ENCODE results near the gene UBA52.
"Not testable (repeated sequence)": the region's sequence is repeated elsewhere in the genome, so short reads cannot be mapped to it uniquely, and the experiment has no call there.

UBA52 gene

GRCh38 chr19:18557411-18558201 lies 14.1 kb upstream of the UBA52 start, which contains the start of gene KXD1:
Gene KXD1, plus strand, starts transcription at chr19:18557870. Its CDS starts 4,187 bp downstream, at chr19:18562057.
- DNase-seq (ENCODE audit: low spot score): peak; percentile 99

- DNase-seq (ENCODE audit: low spot score): no peak
These were observed 13.5 kb upstream of the UBA52 start for GRCh38 chr19:18558202-18558555.

DNA sequence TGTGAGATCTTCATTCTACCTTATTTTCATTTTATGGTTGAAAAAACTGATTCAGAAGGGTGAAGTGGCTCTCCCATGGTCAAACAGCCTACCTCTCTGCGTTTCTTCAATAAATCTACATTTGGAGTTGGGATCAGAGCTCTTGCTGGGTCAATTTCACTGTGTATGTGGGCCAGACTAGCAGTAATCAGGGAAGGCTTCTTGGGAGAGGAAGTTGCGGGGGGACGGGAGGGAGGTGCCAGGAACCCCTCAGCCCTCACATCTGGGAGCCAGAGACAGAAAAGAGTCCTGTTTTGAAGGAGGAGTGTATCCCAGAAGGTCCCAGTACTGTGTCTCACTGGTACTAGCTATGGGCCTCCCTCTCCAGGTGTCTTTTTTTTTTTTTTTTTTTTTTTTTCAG lies 13.1 kb upstream of the UBA52 start:
- DNase-seq (ENCODE audit: low spot score): no peak

DNA sequence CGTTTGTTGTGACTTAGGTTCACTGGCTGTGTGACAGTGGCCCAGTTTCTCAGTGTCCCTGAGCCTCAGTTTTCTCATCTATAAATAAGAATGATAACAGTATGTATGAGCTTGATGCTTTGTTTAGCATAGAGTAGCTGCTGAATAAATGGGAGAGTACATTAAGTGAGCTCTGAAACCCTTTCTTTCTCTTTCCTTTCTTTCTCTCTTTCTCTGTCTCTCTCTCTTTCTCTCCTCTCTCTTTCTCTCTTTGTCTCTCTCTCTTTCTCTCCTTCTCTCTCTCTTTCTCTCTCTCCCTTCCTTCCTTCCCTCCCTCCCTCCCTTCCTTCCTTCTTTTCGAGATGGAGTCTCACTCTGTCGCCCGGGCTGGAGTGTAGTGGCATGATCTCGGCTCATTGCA lies 12.0 kb upstream of the UBA52 start:
- DNase-seq (ENCODE audit: low spot score): no peak

GRCh38 chr19:18562086-18562485 lies 9.6 kb upstream of the UBA52 start:
- DNase-seq (ENCODE audit: low spot score): no peak

DNA sequence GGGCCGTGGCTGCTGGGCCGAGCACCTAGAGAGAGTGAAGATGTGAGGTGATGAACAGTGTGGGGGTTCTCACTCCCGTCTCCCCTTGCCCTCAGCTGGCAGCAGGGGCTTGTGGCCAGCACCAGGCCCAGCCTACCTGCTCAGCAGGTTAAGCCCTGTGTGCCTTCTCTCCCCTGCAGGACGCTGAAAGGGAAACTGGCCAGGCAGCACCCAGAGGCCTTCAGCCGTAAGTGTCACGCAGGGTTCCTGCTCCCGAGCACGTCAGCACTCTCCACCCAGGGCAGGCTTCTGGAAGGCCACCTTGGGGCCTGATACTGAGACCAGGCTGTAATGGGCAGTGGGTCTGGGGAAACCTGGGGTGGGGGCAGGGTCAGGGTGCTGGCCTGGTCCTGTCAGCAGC lies 4.7 kb upstream of the UBA52 start:
- no peak for DNase-seq (ENCODE audit: low spot score)

GRCh38 chr19:18568367-18568766 lies 3.3 kb upstream of the UBA52 start:
- DNase-seq (ENCODE audit: low spot score): no peak

- DNase-seq (ENCODE audit: low spot score): no peak
These were observed 3.1 kb downstream of the UBA52 start for GRCh38 chr19:18574691-18575291.

DNA sequence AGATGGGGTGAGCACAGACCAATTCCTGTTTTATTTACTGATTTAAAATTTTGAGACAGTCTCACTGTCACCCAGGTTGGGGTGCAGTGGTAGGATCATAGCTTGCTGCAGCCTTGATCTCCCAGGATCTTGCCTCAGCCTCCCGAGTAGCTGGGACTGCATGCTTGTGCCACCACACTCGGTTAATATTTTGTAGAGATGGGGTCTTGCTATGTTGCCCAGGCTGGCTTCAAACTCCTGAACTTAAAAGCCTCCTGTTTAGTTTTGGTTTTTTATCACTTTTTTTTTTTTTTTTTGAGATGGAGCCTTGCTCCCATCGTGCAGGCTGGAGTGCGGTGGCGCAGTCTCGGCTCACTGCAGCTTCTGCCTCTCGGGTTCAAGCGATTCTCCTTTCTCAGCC lies 4.7 kb downstream of the UBA52 start:
- DNase-seq (ENCODE audit: low spot score): no peak

DNA sequence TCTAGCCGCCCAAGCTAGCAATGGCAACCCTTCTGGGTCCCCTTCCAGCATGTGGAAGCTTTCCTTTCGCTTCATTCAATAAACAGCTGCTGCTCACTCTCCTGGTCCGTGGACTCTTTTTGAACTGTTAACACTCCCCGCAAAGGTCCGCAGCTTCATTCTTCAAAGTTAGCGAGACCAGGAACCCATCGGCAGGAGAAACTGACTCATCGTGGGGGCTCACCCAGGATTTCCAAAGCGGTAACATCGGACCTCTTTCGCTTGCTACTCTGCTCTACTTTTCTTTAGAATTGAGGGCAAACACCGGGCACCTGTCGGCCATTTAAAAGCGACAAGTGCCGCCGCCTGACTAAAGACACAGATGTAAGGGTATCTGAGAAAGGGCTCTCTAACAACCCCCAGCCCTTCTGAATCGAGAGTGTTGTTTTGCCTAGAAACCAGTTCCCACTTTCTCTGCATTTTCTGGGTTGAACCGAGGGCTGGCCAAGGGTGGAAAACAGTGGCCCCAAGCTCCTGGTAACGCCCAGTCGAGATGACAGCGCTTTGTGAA lies 5.8 kb downstream of the UBA52 start:
- DNase-seq (ENCODE audit: low spot score): no peak

DNA sequence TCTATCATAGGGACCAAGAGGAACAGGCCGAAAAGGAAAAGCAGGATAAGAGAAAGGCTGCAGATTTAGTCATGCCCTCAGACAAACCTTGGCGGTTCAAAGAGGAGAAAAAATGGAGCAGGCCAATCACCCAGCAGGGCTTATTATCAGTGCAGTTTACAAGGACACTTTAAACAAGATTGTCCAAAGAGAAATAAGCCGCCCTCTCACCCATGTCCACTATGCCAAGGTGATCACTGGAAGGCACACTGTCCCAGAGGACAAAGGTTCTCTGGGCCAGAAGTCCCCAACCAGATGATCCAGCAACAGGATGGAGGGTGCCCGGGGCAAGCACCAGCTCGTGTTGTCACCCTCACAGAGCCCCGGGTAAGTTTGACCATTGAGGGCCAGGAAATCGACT lies 8.7 kb downstream of the UBA52 start:
- DNase-seq (ENCODE audit: low spot score): no peak

DNA sequence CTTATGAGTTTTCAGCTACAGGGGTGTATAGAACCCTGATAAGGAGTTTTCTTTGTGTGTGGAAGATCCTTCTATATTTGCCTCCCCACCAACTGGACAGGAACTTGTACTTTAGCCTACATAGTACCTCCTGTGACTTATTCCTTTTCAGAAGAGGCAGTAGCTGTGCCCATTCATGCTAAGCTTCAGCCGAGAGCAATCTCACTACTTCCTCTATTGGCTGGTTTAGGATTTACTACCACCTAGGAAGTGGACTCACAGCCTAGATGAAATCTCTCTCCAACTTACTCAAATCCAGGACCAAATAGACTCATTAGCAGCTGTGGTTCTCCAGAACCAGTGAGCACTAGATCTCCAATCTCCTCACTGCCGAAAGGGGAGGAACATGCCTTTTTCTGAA lies 14.6 kb downstream of the UBA52 start:
- no peak for DNase-seq (ENCODE audit: low spot score)

- no peak for DNase-seq (ENCODE audit: low spot score)
These were observed 15.9 kb downstream of the UBA52 start for GRCh38 chr19:18587561-18587960.

DNA sequence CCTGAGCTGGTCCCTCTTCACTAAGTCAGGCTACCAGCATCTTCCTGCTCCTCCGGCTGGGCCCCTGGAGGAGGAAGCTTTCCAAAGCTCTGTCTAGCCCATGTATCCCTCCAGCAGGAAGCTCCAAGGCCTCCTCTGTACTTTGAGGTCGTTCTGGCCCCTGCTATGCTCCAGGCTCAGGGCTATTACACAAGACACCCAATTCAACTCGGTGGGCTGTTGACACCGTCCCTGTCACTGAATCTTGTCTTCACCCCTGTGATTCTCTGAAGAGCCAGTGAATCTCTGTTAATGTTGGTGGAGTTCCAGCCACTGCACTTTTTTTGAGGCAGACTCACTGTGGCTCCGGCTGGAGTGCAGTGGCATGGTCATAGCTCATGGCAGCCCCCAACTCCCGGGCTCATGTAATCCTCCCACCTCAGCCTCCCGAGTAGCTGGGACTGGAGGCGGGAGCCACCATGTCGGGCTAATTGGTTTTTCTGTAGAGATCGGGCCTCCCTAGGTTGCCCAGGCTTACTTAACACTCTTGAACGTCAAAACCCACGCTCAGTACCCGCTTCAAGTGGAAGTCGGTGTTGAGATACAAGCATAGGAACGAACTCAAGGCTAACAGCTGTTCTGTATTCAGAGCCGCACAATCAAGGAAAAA lies 16.4 kb downstream of the UBA52 start:
- DNase-seq (ENCODE audit: low spot score): no peak

GRCh38 chr19:18588611-18589379 lies 17.1 kb downstream of the UBA52 start, which contains the start of gene REX1BD:
Gene REX1BD, plus strand, starts transcription at chr19:18588798. Its CDS starts 4 bp downstream, at chr19:18588802.
- peak; percentile 83 for DNase-seq (ENCODE audit: low spot score)

DNA sequence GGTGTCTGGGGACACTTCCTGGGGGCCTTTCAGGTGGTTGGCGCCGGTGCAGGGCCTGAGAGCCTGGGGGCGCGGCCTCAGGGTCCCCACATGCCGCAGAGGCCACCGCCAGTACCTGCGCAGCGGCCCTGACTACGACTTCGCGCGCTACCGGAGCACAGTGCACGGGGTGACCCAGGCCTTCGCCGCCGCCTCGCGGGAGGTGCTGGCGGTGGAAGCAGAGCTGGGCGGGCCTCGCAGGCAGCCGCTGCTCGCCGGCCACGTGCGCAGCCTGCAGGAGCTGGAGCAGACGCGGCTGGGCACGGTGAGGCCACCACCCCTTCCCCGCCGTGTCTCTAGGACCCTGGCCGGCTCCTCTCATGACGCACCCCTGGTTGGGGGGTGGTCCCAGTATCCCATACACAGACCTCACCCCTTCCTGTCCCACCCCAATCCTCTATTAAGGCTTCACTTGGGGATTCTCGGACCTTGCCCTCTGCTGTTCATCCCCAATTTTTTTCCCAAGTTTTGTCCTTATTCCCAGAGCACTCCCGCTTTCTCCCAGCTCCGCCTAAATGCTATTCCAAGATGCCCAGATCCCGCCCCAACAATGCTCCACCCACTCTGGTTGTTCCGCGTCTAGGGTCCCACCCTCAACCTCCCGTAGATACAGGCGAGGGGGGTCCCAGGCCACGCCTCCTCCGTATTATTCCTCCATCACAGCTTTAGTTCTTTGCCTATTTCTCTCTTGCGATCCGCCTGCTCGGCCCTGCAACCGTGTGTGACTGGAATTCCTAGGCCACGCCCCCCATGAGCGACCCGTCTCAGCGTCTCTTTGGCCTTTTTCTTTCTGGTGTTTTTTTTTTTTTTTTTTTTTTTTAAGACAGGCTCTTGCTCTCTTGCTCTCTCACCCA lies 18.0 kb downstream of the UBA52 start:
- peak; percentile 77 for DNase-seq (ENCODE audit: low spot score)

- no peak for DNase-seq (ENCODE audit: low spot score)
These were observed 18.9 kb downstream of the UBA52 start for GRCh38 chr19:18590273-18591272.

- DNase-seq (ENCODE audit: low spot score): no peak
These were observed 20.2 kb downstream of the UBA52 start for GRCh38 chr19:18591735-18592385.

- DNase-seq (ENCODE audit: low spot score): not testable (repeated sequence)
These were observed 21.1 kb downstream of the UBA52 start for GRCh38 chr19:18592732-18593131.
